Prostate gland (tissue), 2 donors: ENCODE results near the gene PSKH1.

Experiments
- POLR2A ChIP-seq: fragments of 450-650 bp; IDR thresholded peaks from one replicate; pipeline ENCODE4 v1.6.1; 2016; ENCODE audit warnings: antibody characterized with exemption, mild to moderate bottlenecking
- POLR2AphosphoS5 ChIP-seq: sonication (generic); formaldehyde crosslinking; IDR thresholded peaks from one replicate; pipeline ENCODE4 v1.6.1; 2017; ENCODE audit warnings: antibody characterized with exemption
- TF ChIP-seq, protein P1 (sequence below), 4 experiments: fragments of 200-600 bp in 2 of 4; fragments of 450-650 bp in 2 of 4; sonication (generic) in 2 of 4; IDR thresholded peaks; 1 replicate in 3 of 4; 2 replicates in 1 of 4; pipeline ENCODE4 v1.5.1; 2016 to 2019; ENCODE audit warnings: antibody characterized with exemption in 4 of 4, mild to moderate bottlenecking in 2 of 4, moderate library complexity in 2 of 4

DNA sequence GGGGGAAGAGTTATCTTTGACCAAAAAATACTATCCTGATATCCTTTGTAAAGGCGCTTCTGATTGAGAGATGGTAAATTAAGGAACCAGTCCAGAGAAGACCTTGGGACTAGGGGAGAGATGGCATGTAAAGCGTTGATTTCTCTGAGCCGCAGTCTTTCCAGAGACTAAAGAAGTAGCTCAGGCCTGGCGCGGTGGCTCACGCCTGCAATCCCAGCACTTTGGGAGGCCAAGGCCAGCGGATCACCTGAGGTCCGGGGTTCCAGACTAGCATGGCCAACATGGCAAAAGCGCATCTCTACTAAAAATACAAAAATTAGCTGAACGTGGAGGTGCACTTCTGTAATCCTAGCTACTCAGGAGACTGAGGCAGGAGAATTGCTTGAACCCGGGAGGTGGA lies 44.9 kb upstream of the PSKH1 start:
- TF ChIP-seq, protein P1, sequence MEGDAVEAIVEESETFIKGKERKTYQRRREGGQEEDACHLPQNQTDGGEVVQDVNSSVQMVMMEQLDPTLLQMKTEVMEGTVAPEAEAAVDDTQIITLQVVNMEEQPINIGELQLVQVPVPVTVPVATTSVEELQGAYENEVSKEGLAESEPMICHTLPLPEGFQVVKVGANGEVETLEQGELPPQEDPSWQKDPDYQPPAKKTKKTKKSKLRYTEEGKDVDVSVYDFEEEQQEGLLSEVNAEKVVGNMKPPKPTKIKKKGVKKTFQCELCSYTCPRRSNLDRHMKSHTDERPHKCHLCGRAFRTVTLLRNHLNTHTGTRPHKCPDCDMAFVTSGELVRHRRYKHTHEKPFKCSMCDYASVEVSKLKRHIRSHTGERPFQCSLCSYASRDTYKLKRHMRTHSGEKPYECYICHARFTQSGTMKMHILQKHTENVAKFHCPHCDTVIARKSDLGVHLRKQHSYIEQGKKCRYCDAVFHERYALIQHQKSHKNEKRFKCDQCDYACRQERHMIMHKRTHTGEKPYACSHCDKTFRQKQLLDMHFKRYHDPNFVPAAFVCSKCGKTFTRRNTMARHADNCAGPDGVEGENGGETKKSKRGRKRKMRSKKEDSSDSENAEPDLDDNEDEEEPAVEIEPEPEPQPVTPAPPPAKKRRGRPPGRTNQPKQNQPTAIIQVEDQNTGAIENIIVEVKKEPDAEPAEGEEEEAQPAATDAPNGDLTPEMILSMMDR (IDR thresholded peaks at IDR 0.05), result no peak
- TF ChIP-seq POLR2A, result no peak
- TF ChIP-seq POLR2AphosphoS5, result no peak
